ENCODE measurements around the gene MGAT5B. TPM values are rescaled to one million over a fixed set of nuclear protein-coding genes. Genes with fewer than 3 reads are reported as not detected.
A peak's percentile ranks its signal among the peaks of the same experiment; 100 is the strongest.
"Not testable (repeated sequence)": the region's sequence is repeated elsewhere in the genome, so short reads cannot be mapped to it uniquely, and the experiment has no call there.

Gene MGAT5B
- total RNA-seq, 1 donor from 2014 or later: 6.2 TPM

GRCh38 chr17:76973040-76973439 is 104.8 kb downstream of the MGAT5B start:
- DNase-seq (ENCODE audit: low spot score): no peak
- peaks cover 34% of the 10 kb centered on the region for H3K4me1 Mint-ChIP-seq (ENCODE audit: unreplicated experiment)
- peaks cover under 1% of the 10 kb centered on the region for H3K9me3 Mint-ChIP-seq (ENCODE audit: unreplicated experiment)
- peaks cover 5% of the 10 kb centered on the region for H3K36me3 Mint-ChIP-seq (ENCODE audit: low read depth, unreplicated experiment)
- no peak overlapping the region for H3K27ac Mint-ChIP-seq (ENCODE audit: unreplicated experiment)
- peaks cover 4% of the 10 kb centered on the region for H3K27me3 Mint-ChIP-seq (ENCODE audit: unreplicated experiment)
- TF ChIP-seq CTCF (IDR thresholded peaks at IDR 0.05; ENCODE audit: unreplicated experiment): no peak
- H3K4me3 Mint-ChIP-seq (ENCODE audit: unreplicated experiment): no peak overlapping the region

- H3K9me3 Mint-ChIP-seq (ENCODE audit: unreplicated experiment): peaks cover 4% of the 10 kb centered on the region
- peaks cover 32% of the 10 kb centered on the region for H3K4me1 Mint-ChIP-seq (ENCODE audit: unreplicated experiment)
- peaks cover 2% of the 10 kb centered on the region for H3K27me3 Mint-ChIP-seq (ENCODE audit: unreplicated experiment)
- no peak for DNase-seq (ENCODE audit: low spot score)
- TF ChIP-seq CTCF (IDR thresholded peaks at IDR 0.05; ENCODE audit: unreplicated experiment): no peak
- H3K36me3 Mint-ChIP-seq (ENCODE audit: low read depth, unreplicated experiment): peaks cover 9% of the 10 kb centered on the region
- H3K4me3 Mint-ChIP-seq (ENCODE audit: unreplicated experiment): no peak overlapping the region
- no peak overlapping the region for H3K27ac Mint-ChIP-seq (ENCODE audit: unreplicated experiment)
Measured at GRCh38 chr17:76974721-76975120, 106.5 kb downstream of the MGAT5B start.

- DNase-seq (ENCODE audit: low spot score); H3K27ac Mint-ChIP-seq (ENCODE audit: unreplicated experiment); H3K27me3 Mint-ChIP-seq (ENCODE audit: unreplicated experiment); H3K4me1 Mint-ChIP-seq (ENCODE audit: unreplicated experiment); H3K36me3 Mint-ChIP-seq (ENCODE audit: low read depth, unreplicated experiment); H3K9me3 Mint-ChIP-seq (ENCODE audit: unreplicated experiment): not testable (repeated sequence)
- peak overlapping the region; percentile 29 for H3K4me3 Mint-ChIP-seq (ENCODE audit: unreplicated experiment)
Measured at GRCh38 chr17:76978050-76978449, 109.8 kb downstream of the MGAT5B start.

GRCh38 chr17:76981545-76982295 is 113.5 kb downstream of the MGAT5B start:
- Mint-ChIP-seq H3K4me3 (ENCODE audit: unreplicated experiment) (no peak overlapping the region), H3K9me3 (ENCODE audit: unreplicated experiment) (peaks cover 4% of the 10 kb centered on the region), H3K36me3 (ENCODE audit: low read depth, unreplicated experiment) (peaks cover 5% of the 10 kb centered on the region), H3K4me1 (ENCODE audit: unreplicated experiment) (peaks cover 5% of the 10 kb centered on the region), H3K27me3 (ENCODE audit: unreplicated experiment) (peaks cover 2% of the 10 kb centered on the region), H3K27ac (ENCODE audit: unreplicated experiment) (no peak overlapping the region)
- TF ChIP-seq CTCF (IDR thresholded peaks at IDR 0.05; ENCODE audit: unreplicated experiment): no peak
- DNase-seq (ENCODE audit: low spot score): no peak

GRCh38 chr17:76982408-76983074 is 114.3 kb downstream of the MGAT5B start:
- no peak for TF ChIP-seq CTCF (IDR thresholded peaks at IDR 0.05; ENCODE audit: unreplicated experiment)
- Mint-ChIP-seq H3K27ac (ENCODE audit: unreplicated experiment) (no peak overlapping the region), H3K4me1 (ENCODE audit: unreplicated experiment) (peaks cover 5% of the 10 kb centered on the region), H3K36me3 (ENCODE audit: low read depth, unreplicated experiment) (peaks cover 5% of the 10 kb centered on the region), H3K4me3 (ENCODE audit: unreplicated experiment) (no peak overlapping the region), H3K27me3 (ENCODE audit: unreplicated experiment) (peaks cover 4% of the 10 kb centered on the region), H3K9me3 (ENCODE audit: unreplicated experiment) (peaks cover 4% of the 10 kb centered on the region)
- no peak for DNase-seq (ENCODE audit: low spot score)
